Adrenal gland (tissue), 12 donors: ENCODE data around the gene MROH7. TPM values are rescaled to one million over a fixed set of nuclear protein-coding genes. Genes with fewer than 3 reads are reported as not detected.
A peak's percentile ranks its signal among the peaks of the same experiment; 100 is the strongest.

ENCODE experiments used
- DNase-seq, 7 donors: peaks; one replicate each; pipeline ENCODE4 v3.0.0-alpha.2; 2019 to 2020
- H3K27ac ChIP-seq, 5 donors: fragments of 200-600 bp; sonication (generic) in 4 of 5; 1 replicate in 3 of 5; 2 replicates in 2 of 5; pipeline versions ENCODE4 v1.5.1 to v1.8.0; 2016 to 2020; ENCODE audit warnings: mild to moderate bottlenecking in 1 of 5
- H3K27me3 ChIP-seq: fragments of 200-600 bp; 2 replicates; pipeline ENCODE4 v1.8.0; 2021
- H3K36me3 ChIP-seq, 2 donors: fragments of 200-600 bp; replicated peaks in 1 of 2; 1 replicate in 1 of 2; 2 replicates in 1 of 2; pipeline versions ENCODE4 v1.5.1 to v1.8.0; 2018 to 2022
- H3K4me1 ChIP-seq, 2 donors: fragments of 200-600 bp; replicated peaks in 1 of 2; 1 replicate in 1 of 2; 2 replicates in 1 of 2; pipeline versions ENCODE4 v1.5.1 to v1.8.0; 2018 to 2021
- H3K4me3 ChIP-seq, 4 donors: fragments of 200-600 bp; sonication (generic) in 3 of 4; one replicate each; pipeline ENCODE4 v1.5.1; 2016 to 2018
- H3K9me3 ChIP-seq, 3 donors: fragments of 200-600 bp; sonication (generic) in 1 of 3; replicated peaks in 1 of 3; 1 replicate in 2 of 3; 2 replicates in 1 of 3; pipeline versions ENCODE4 v1.5.1 to v1.8.0; 2016 to 2021
- CTCF ChIP-seq, 6 experiments: fragments of 450-650 bp in 4 of 6; fragments of 200-600 bp in 2 of 6; sonication (generic) in 1 of 6; IDR thresholded peaks; 1 replicate in 5 of 6; 2 replicates in 1 of 6; pipeline versions ENCODE4 v1.5.1 to v1.8.0; 2016 to 2021; ENCODE audit warnings: antibody characterized with exemption in 6 of 6, mild to moderate bottlenecking in 2 of 6, moderate library complexity in 1 of 6
- POLR2A ChIP-seq, 2 donors: fragments of 450-650 bp; IDR thresholded peaks; one replicate each; pipeline ENCODE4 v1.6.1; 2017; ENCODE audit warnings: antibody characterized with exemption in 2 of 2, mild to moderate bottlenecking in 2 of 2, moderate library complexity in 1 of 2
- WGBS, 4 donors: extraction: QIAGEN DNeasy Blood & Tissue Kit in 2 of 4; methylation state at CpG; one replicate each; pipeline versions ENCODE4 v1.1.5 to v1.1.7; 2013 to 2017; 5-methylcytosine and 5-hydroxymethylcytosine counted together
- intact Hi-C, 2 donors: fragments of 100-400 bp; cut with DNase I; formaldehyde crosslinking; loops; one replicate each; pipeline versions ENCODE4 v1.14.1 to v1.15.0; 2022 to 2023
- polyA plus RNA-seq, 3 donors: library from polyadenylated mRNA; stranded (reverse); fragments of 200-250 nt in 2 of 3; fragments of 350-450 nt in 1 of 3; fragmentation: Illumina TruSeq in 1 of 3; extraction: RNeasy Lipid Tissue Mini Kit (QIAGEN cat#74804) in 1 of 3; gene quantifications; one replicate each; pipeline ENCODE4 v1.2.3, GENCODE V29; 2013 to 2014
- total RNA-seq, 9 donors: library from RNA; depleted of rRNA in 4 of 9; stranded (reverse); fragments of >200 nt in 4 of 9; fragments of 120-200 nt in 1 of 9; fragmentation: NEBNext Ultra II Directional in 1 of 9; extraction: Animal tissue kit (Norgen Biotek cat#: 25700) in 1 of 9; gene quantifications; one replicate each; pipeline versions ENCODE4 v1.1.0 to v1.2.4, GENCODE V29; 2013 to 2023
- donor health status: healthy with polysubstance abuse.
- donor health status: Bipolar disorder and iron deficiency.
- donor health status: DM: yes; HTN: yes; CAD: no.
- donor health status: DM: no; HTN: no; CAD: no.
- donor health status: DM: no; HTN: no; CAD: no.
- donor health status: DM: yes; HTN: yes; CAD: no.

Gene MROH7
- total and polyA plus RNA-seq, 12 donors: 0.62 to 13.0 (median 2.1) TPM

GRCh38 chr1:54666333-54666732, 24.7 kb downstream of the MROH7 start:
- intact Hi-C loops: no loop called here
- no peak for TF ChIP-seq POLR2A (IDR thresholded peaks at IDR 0.05)
- no peak for TF ChIP-seq CTCF (IDR thresholded peaks at IDR 0.05)
- Histone ChIP-seq H3K4me3 (no peak overlapping the region), H3K9me3 (no peaks in the 10 kb centered on the region), H3K4me1 (no peaks in the 10 kb centered on the region), H3K27me3 (no peaks in the 10 kb centered on the region), H3K27ac (no peak overlapping the region), H3K36me3 (no peaks in the 10 kb centered on the region)
- 75 to 93% (median 89%) methylated on average over 6 of the region's 6 CpGs for WGBS, 4 donors
- no peak for DNase-seq

GRCh38 chr1:54667797-54668196, 26.2 kb downstream of the MROH7 start:
- Histone ChIP-seq H3K36me3 (no peaks in the 10 kb centered on the region), H3K4me1 (no peaks in the 10 kb centered on the region), H3K4me3 (no peak overlapping the region), H3K27ac (no peak overlapping the region), H3K9me3 (no peaks in the 10 kb centered on the region), H3K27me3 (no peaks in the 10 kb centered on the region)
- DNase-seq: no peak
- TF ChIP-seq CTCF (IDR thresholded peaks at IDR 0.05) (no peak), POLR2A (IDR thresholded peaks at IDR 0.05) (no peak)
- intact Hi-C loops: no loop called here
- 79 to 100% (median 83%) methylated on average over 2 of the region's 2 CpGs for WGBS, 4 donors

- Histone ChIP-seq H3K27me3 (no peaks in the 10 kb centered on the region), H3K4me3 (no peak overlapping the region), H3K4me1 (no peaks in the 10 kb centered on the region), H3K9me3 (no peaks in the 10 kb centered on the region), H3K27ac (no peak overlapping the region), H3K36me3 (no peaks in the 10 kb centered on the region)
- intact Hi-C loops: no loop called here
- TF ChIP-seq CTCF (IDR thresholded peaks at IDR 0.05) (no peak), POLR2A (IDR thresholded peaks at IDR 0.05) (no peak)
- DNase-seq: no peak
- WGBS, 4 donors: 77 to 94% (median 82%) methylated on average over 2 of the region's 2 CpGs
Observed at GRCh38 chr1:54668567-54668966, 27.0 kb downstream of the MROH7 start.

- 44 to 55% (median 50%) methylated on average over 6 of the region's 6 CpGs for WGBS, 4 donors
- DNase-seq: peak; percentile 55 to 81 (median 64)
- no peaks in the 10 kb centered on the region for H3K4me1 ChIP-seq
- H3K4me3 ChIP-seq: no peak overlapping the region
- H3K9me3 ChIP-seq: no peaks in the 10 kb centered on the region
- intact Hi-C loops: loop anchor here (2.0 to 5.0 kb wide), 2 partner anchors 135 kb away; a partner anchor contains a TSS
- no peaks in the 10 kb centered on the region for H3K36me3 ChIP-seq
- TF ChIP-seq POLR2A (IDR thresholded peaks at IDR 0.05): no peak
- TF ChIP-seq CTCF (IDR thresholded peaks at IDR 0.05): peak; percentile 69 to 98 (median 92)
- no peaks in the 10 kb centered on the region for H3K27me3 ChIP-seq
- no peak overlapping the region for H3K27ac ChIP-seq
Observed at GRCh38 chr1:54671985-54672608, 30.5 kb downstream of the MROH7 start.
